ENCODE measurements around the gene CYSTM1.

- TF ChIP-seq EP300 (IDR thresholded peaks at IDR 0.05), result no peak
- TF ChIP-seq CTCF (IDR thresholded peaks at IDR 0.05), result no peak
- no peak for TF ChIP-seq POLR2AphosphoS5 (IDR thresholded peaks at IDR 0.05)
Measured at GRCh38 chr5:140168371-140168770, 6.6 kb upstream of the CYSTM1 start.

Data from sigmoid colon (tissue), 4 donors.